Tibial nerve (tissue), 4 donors: ENCODE measurements around the gene DLK1. TPM values are rescaled to one million over a fixed set of nuclear protein-coding genes. Genes with fewer than 3 reads are reported as not detected.

Experiments
- DNase-seq, 2 donors: peaks; one replicate each; pipeline ENCODE4 v3.0.0-alpha.2; 2019; ENCODE audit warnings: low spot score in 2 of 2
- H3K27ac ChIP-seq, 4 donors: fragments of 200-600 bp; sonication (generic) in 3 of 4; one replicate each; pipeline ENCODE4 v1.5.1; 2017 to 2019; ENCODE audit warnings: mild to moderate bottlenecking in 1 of 4
- H3K27me3 ChIP-seq, 2 donors: fragments of 200-600 bp; sonication (generic) in 1 of 2; one replicate each; pipeline versions ENCODE4 v1.5.1 to v1.6.0; 2017 to 2019
- H3K36me3 ChIP-seq, 3 donors: fragments of 200-600 bp; sonication (generic); one replicate each; pipeline ENCODE4 v1.5.1; 2018 to 2019
- H3K4me1 ChIP-seq, 4 donors: fragments of 200-600 bp; sonication (generic) in 3 of 4; one replicate each; pipeline ENCODE4 v1.5.1; 2017 to 2019
- H3K4me3 ChIP-seq, 4 donors: fragments of 200-600 bp; sonication (generic) in 3 of 4; one replicate each; pipeline ENCODE4 v1.5.1; 2017 to 2019; ENCODE audit warnings: mild to moderate bottlenecking in 1 of 4, moderate library complexity in 1 of 4
- H3K9me3 ChIP-seq, 4 donors: fragments of 200-600 bp; sonication (generic) in 3 of 4; one replicate each; pipeline ENCODE4 v1.5.1; 2017 to 2019
- EP300 ChIP-seq, 2 donors: sonication (generic); formaldehyde crosslinking; IDR thresholded peaks; one replicate each; pipeline ENCODE4 v1.6.1; 2017; ENCODE audit warnings: antibody characterized with exemption in 2 of 2, mild to moderate bottlenecking in 1 of 2
- POLR2A ChIP-seq, 2 donors: fragments of 450-650 bp; IDR thresholded peaks; one replicate each; pipeline ENCODE4 v1.6.1; 2017; ENCODE audit warnings: antibody characterized with exemption in 2 of 2, mild to moderate bottlenecking in 2 of 2, moderate library complexity in 2 of 2
- WGBS, 2 donors: methylation state at CpG; one replicate each; pipeline ENCODE4 v1.1.5; 2018; 5-methylcytosine and 5-hydroxymethylcytosine counted together
- total RNA-seq, 4 donors: library from RNA; depleted of rRNA; stranded (reverse); fragments of >200 nt; gene quantifications; one replicate each; pipeline ENCODE4 v1.1.0, GENCODE V29; 2016
- TF ChIP-seq, protein P1 (sequence below), 5 experiments: fragments of 200-600 bp in 3 of 5; fragments of 450-650 bp in 2 of 5; sonication (generic) in 3 of 5; IDR thresholded peaks; one replicate each; pipeline ENCODE4 v1.5.1; 2016 to 2019; ENCODE audit warnings: antibody characterized with exemption in 5 of 5, mild to moderate bottlenecking in 3 of 5, moderate library complexity in 2 of 5

The DLK1 gene
- total RNA-seq, 4 donors from 2014 or later, result not detected

DNA sequence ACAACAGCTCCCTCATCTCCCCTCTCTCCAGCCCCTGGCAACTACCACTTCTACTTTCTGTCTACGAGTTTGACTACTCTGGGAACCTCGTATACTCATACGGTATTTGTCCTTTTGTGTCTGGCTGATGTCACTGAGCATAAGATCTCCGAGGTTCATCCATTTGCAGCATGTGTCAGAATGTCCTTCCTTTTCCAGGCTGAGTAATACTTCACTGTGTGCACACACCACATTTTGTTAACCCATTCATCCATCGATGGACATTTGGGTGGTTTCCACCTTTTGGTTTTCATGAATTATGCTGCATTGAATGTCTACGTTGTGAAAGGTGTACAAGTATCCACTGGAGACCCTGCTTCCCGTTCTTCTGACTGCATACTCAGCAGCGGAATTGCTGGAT lies 24.1 kb upstream of the DLK1 start:
- TF ChIP-seq POLR2A (IDR thresholded peaks at IDR 0.05), result no peak
- TF ChIP-seq EP300 (IDR thresholded peaks at IDR 0.05), result no peak
- TF ChIP-seq, protein P1, sequence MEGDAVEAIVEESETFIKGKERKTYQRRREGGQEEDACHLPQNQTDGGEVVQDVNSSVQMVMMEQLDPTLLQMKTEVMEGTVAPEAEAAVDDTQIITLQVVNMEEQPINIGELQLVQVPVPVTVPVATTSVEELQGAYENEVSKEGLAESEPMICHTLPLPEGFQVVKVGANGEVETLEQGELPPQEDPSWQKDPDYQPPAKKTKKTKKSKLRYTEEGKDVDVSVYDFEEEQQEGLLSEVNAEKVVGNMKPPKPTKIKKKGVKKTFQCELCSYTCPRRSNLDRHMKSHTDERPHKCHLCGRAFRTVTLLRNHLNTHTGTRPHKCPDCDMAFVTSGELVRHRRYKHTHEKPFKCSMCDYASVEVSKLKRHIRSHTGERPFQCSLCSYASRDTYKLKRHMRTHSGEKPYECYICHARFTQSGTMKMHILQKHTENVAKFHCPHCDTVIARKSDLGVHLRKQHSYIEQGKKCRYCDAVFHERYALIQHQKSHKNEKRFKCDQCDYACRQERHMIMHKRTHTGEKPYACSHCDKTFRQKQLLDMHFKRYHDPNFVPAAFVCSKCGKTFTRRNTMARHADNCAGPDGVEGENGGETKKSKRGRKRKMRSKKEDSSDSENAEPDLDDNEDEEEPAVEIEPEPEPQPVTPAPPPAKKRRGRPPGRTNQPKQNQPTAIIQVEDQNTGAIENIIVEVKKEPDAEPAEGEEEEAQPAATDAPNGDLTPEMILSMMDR (IDR thresholded peaks at IDR 0.05), result no peak
- Histone ChIP-seq H3K9me3 (no peaks in the 10 kb centered on the region), H3K4me3 (no peak overlapping the region), H3K4me1 (no peaks in the 10 kb centered on the region), H3K36me3 (no peaks in the 10 kb centered on the region), H3K27ac (no peak overlapping the region), H3K27me3 (peaks cover 0 to 4% of the 10 kb centered on the region in 2 donors)
- no peak for DNase-seq
- 80 to 82% methylated on average over 8 of the region's 8 CpGs for WGBS, 2 donors

DNA sequence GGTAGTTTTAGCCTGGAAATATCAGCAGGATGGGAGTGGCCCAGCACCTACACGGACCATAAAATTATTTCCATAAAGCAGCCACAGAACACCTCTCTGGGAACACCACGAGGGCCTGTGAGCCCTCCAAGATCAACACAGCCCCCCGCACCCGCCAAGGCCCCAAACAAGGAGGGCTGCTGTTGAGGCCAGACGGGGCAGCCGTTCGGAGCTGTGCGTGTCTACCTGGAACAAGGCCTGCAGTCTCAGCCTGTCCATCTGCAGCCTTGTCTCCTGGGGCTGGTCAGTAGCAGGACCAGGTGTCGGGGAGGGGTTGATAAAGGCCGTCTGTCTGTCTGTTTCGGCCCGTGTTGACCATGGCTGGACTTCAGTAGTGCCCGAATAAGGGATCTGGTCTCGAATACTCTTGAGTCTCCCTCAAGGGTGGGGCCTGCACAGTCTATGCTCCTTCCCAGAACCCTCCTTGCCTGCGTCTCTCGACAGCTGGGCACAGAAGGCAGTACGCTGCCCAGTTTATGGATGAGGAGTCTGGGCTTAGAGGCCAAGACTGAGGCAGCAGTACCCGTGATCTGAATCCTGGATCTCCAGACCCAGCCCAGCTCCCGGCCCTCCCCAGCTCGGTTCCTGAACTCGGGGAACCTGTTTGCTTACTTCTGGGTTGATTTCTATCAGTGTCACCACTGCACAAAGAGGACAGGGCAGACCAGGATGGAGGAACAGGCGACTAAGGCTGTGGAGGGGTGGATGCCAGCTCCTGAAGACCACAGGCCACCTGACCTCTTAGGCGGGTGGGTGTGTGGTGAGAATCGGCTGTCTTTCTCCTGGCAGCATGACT lies 23.1 kb upstream of the DLK1 start:
- DNase-seq, result no peak
- 83 to 85% methylated on average over 17 to 24 of the region's 24 CpGs for WGBS, 2 donors
- TF ChIP-seq POLR2A (IDR thresholded peaks at IDR 0.05), result no peak

DNA sequence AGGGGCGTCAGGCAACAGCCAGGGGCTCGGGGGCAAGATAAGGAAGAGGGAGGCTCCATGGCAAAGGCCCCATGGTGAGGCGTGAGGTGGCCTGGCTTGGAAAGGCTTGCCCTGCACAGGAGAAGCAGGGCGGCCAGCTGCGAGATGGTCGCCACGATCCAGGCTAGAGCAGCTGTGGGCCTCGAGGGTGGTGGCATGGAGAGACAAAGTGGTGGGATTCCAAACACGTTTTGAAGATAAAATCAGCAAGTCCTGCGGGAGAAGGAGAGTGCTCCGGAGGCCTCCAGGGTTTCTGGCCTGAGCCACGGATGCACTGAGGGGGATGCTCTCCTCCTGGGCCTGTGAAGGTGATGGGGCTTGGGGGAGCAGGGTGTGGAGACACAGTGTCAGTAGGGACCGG lies 20.5 kb upstream of the DLK1 start:
- Histone ChIP-seq H3K27me3 (peaks cover 0 to 36% of the 10 kb centered on the region in 2 donors), H3K9me3 (no peaks in the 10 kb centered on the region), H3K4me1 (peaks cover 0 to 14% (median 0%) of the 10 kb centered on the region in 4 donors), H3K4me3 (no peak overlapping the region), H3K27ac (no peak overlapping the region), H3K36me3 (no peaks in the 10 kb centered on the region)
- TF ChIP-seq EP300 (IDR thresholded peaks at IDR 0.05) (no peak), POLR2A (IDR thresholded peaks at IDR 0.05) (no peak)
- TF ChIP-seq, protein P1 (IDR thresholded peaks at IDR 0.05), result no peak
- DNase-seq, result no peak
- WGBS, 2 donors, result 73 to 78% methylated on average over 13 of the region's 13 CpGs

More for the DNA sequence above, 23.1 kb upstream of the DLK1 start:
- no peaks in the 10 kb centered on the region for H3K36me3 ChIP-seq
- peaks cover 0 to 14% of the 10 kb centered on the region in 2 donors for H3K27me3 ChIP-seq
- no peaks in the 10 kb centered on the region for H3K9me3 ChIP-seq
- H3K27ac ChIP-seq, result no peak overlapping the region
- H3K4me1 ChIP-seq, result no peaks in the 10 kb centered on the region
- H3K4me3 ChIP-seq, result no peak overlapping the region

DNA sequence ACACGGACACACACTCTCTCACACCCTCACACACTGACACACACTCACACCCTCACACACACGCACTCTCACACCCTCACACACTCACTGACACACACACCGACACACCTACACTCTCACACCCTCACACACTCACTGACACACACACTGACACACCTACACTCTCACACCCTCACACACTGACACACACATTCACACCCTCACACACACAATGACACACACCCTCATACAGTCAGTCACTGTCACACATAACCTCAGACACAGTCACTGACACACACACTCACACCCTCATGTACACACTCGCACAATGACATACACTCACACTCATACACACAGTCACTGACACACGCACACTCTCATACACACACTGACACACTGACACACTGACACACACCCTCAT lies 19.8 kb upstream of the DLK1 start:
- 83 to 93% methylated on average over 5 of the region's 5 CpGs for WGBS, 2 donors
- TF ChIP-seq POLR2A (IDR thresholded peaks at IDR 0.05) (no peak), EP300 (IDR thresholded peaks at IDR 0.05) (no peak)
- TF ChIP-seq, protein P1 (IDR thresholded peaks at IDR 0.05), result no peak
- no peak for DNase-seq
- Histone ChIP-seq H3K4me3 (no peak overlapping the region), H3K36me3 (no peaks in the 10 kb centered on the region), H3K4me1 (peaks cover 0 to 14% (median 0%) of the 10 kb centered on the region in 4 donors), H3K27me3 (peaks cover 0 to 36% of the 10 kb centered on the region in 2 donors), H3K9me3 (no peaks in the 10 kb centered on the region), H3K27ac (no peak overlapping the region)

DNA sequence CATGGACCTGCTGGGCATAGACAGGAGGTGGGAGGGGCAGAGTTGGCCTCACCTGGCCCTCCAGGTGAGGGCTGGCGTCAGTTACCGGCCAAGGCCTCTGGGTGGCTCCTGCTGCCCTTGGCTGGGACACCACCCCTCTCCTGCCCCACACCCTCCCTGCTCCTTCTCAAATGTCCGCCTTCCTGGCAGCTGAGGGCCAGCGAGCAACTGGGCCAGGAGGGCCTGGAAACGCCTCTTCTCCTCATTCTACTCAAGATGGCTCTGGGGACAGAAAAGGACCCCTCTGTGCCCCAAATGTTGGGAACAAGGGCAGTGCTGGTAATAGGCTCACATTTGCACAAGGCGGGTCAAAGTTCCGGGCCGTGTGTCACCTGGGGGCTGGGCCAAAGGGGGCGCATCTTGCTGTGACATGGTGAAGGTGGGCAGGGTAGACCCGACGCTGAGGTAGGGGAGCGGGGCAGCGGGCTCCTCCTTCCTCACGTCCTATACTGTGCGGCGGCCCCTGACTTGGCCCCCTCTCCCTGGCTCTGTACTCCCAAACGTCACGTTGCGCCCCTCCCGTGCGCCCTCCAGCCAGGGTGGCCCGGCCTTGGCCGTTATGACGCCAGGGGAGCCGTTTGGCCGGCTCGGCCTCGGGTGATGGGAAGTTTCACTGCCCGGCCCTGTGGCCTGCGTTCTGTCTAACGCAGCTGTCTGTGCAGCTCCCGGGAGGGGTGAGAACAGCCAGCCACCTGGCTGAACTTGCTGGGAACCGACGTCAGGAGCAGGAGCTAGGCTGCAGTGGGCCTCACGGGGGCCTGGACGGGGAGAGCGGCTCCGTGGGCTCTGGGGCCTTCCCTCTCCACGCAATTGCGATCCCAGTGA lies 18.0 kb upstream of the DLK1 start:
- Histone ChIP-seq H3K36me3 (no peaks in the 10 kb centered on the region), H3K27me3 (peaks cover 0 to 36% of the 10 kb centered on the region in 2 donors), H3K4me3 (no peak overlapping the region), H3K27ac (no peak overlapping the region), H3K9me3 (no peaks in the 10 kb centered on the region), H3K4me1 (peaks cover 0 to 14% (median 0%) of the 10 kb centered on the region in 4 donors)
- peak in 1 of 2 donors; percentile 7 for DNase-seq
- 49 to 53% methylated on average over 29 to 40 of the region's 40 CpGs for WGBS, 2 donors
- TF ChIP-seq POLR2A (IDR thresholded peaks at IDR 0.05), result no peak
- TF ChIP-seq, protein P1 (IDR thresholded peaks at IDR 0.05), result no peak
- no peak for TF ChIP-seq EP300 (IDR thresholded peaks at IDR 0.05)
